Panc1 (cell line): ENCODE measurements around the gene KRTAP9-4.
"Not testable (repeated sequence)": the region's sequence is repeated elsewhere in the genome, so short reads cannot be mapped to it uniquely, and the experiment has no call there.

Experiments
- CTCF ChIP-seq: fragments of 450-650 bp; IDR thresholded peaks from 2 replicates; pipeline ENCODE4 v1.5.1; 2017; ENCODE audit warnings: mild to moderate bottlenecking
- POLR2AphosphoS5 ChIP-seq: IDR thresholded peaks from 2 replicates; pipeline ENCODE4 v1.6.1; 2012; ENCODE audit warnings: mild to moderate bottlenecking, low read depth, low read length, moderate library complexity
- REST ChIP-seq, 2 experiments: IDR thresholded peaks; 2 replicates each; pipeline ENCODE4 v1.6.1; 2011 to 2012; ENCODE audit warnings: low read depth in 2 of 2, control low read depth in 1 of 2, low read length in 1 of 2, mild to moderate bottlenecking in 1 of 2, moderate library complexity in 1 of 2; ENCODE audit not compliant: insufficient read depth in 1 of 2
- SIN3A ChIP-seq: IDR thresholded peaks from 2 replicates; pipeline ENCODE4 v1.6.1; 2012; ENCODE audit warnings: low read depth, mild to moderate bottlenecking, low read length, moderate library complexity, borderline replicate concordance; ENCODE audit not compliant: insufficient read depth
- TCF7L2 ChIP-seq: IDR thresholded peaks from 2 replicates; pipeline ENCODE4 v1.6.1; 2011; ENCODE audit warnings: mild to moderate bottlenecking, low read depth, low read length, inconsistent platforms

DNA sequence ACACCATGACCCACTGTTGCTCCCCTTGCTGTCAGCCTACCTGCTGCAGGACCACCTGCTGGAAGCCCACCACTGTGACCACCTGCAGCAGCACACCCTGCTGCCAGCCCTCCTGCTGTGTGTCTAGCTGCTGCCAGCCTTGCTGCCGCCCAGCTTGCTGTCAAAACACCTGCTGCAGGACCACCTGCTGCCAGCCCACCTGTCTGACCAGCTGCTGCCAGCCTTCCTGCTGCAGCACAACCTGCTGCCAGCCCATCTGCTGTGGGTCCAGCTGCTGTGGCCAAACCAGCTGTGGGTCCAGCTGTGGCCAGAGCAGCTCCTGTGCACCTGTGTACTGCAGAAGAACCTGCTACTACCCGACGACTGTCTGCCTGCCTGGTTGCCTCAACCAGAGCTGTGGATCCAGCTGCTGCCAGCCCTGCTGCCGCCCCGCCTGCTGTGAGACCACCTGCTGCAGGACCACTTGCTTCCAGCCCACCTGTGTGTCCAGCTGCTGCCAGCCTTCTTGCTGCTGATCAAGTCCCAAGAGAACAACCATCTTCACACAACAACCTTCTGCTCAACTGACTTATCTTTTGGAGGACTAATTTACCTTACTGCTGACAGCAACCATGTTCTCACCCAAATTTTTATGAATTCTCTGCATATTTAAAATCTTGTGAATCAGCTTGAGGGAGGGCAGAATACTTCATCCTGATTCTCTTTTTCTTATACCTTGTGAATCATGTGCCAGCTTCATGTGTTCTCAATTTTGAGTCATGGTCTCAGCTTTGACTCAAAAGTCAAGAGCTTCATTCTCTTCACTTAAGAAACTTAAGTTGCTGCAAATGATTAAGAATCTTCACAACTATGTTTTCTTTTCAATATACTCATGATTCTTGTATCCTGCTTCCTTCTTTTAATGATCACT, 6.1 kb downstream of the KRTAP9-4 start, which contains the start of gene KRTAP9-9:
- not testable (repeated sequence) for TF ChIP-seq CTCF; TCF7L2; POLR2AphosphoS5; SIN3A; REST (IDR thresholded peaks at IDR 0.05; ENCODE audit: insufficient read depth in 1 of 2, low read depth in 2 of 2, low read length in 1 of 2)
